ENCODE measurements around the gene RHCG.

GRCh38 chr15:89475661-89476060 lies 20.7 kb downstream of the RHCG start:
- TF ChIP-seq CTCF (IDR thresholded peaks at IDR 0.05) (no peak), POLR2A (IDR thresholded peaks at IDR 0.05) (no peak)
